ENCODE results near the gene TGIF2.
"Not testable (repeated sequence)": the region's sequence is repeated elsewhere in the genome, so short reads cannot be mapped to it uniquely, and the experiment has no call there.

TGIF2 gene

GRCh38 chr20:36579996-36580545, 6.7 kb downstream of the TGIF2 start:
- DNase-seq, result no peak

- DNase-seq, result no peak
These were observed 8.9 kb downstream of the TGIF2 start for GRCh38 chr20:36582322-36582721.

- DNase-seq, result no peak
These were observed 9.4 kb downstream of the TGIF2 start for GRCh38 chr20:36582821-36583220.

- no peak for DNase-seq
These were observed 10.7 kb downstream of the TGIF2 start for GRCh38 chr20:36584018-36584481.

- no peak for DNase-seq
These were observed 12.2 kb downstream of the TGIF2 start for GRCh38 chr20:36585410-36586125.

- DNase-seq, result no peak
These were observed 14.1 kb downstream of the TGIF2 start for GRCh38 chr20:36587388-36588070.

GRCh38 chr20:36591281-36591680, 17.9 kb downstream of the TGIF2 start:
- no peak for DNase-seq

GRCh38 chr20:36591854-36592641, 18.7 kb downstream of the TGIF2 start:
- DNase-seq, result no peak

GRCh38 chr20:36593347-36593929, 20.0 kb downstream of the TGIF2 start:
- DNase-seq, result peak in 1 of 2 donors; percentile 39

GRCh38 chr20:36599912-36600345, 26.5 kb downstream of the TGIF2 start:
- DNase-seq, result peak; percentile 45 to 46

GRCh38 chr20:36601540-36601939, 28.1 kb downstream of the TGIF2 start:
- DNase-seq, result peak; percentile 33 to 48

GRCh38 chr20:36604952-36605398, 31.6 kb downstream of the TGIF2 start:
- DNase-seq, result peak; percentile 30 to 31

GRCh38 chr20:36605399-36606157, 32.2 kb downstream of the TGIF2 start, which contains the start of gene RAB5IF:
Gene RAB5IF, plus strand, starts transcription at chr20:36605779. Its CDS starts 173 bp downstream, at chr20:36605952.
- peak; percentile 98 to 100 for DNase-seq

GRCh38 chr20:36606158-36607066, 33.0 kb downstream of the TGIF2 start:
- DNase-seq, result peak; percentile 81 to 86

- DNase-seq, result no peak
These were observed 34.4 kb downstream of the TGIF2 start for GRCh38 chr20:36607586-36608387.

- not testable (repeated sequence) for DNase-seq
These were observed 35.0 kb downstream of the TGIF2 start for GRCh38 chr20:36608388-36608728.

GRCh38 chr20:36611625-36612024, 38.2 kb downstream of the TGIF2 start:
- no peak for DNase-seq

GRCh38 chr20:36613974-36614373, 40.6 kb downstream of the TGIF2 start:
- DNase-seq, result no peak

- no peak for DNase-seq
These were observed 41.6 kb downstream of the TGIF2 start for GRCh38 chr20:36614781-36615557.

All from inflammatory macrophage treated with lipopolysaccharide for 1 hour (primary cell).